Ishikawa (cell line): Measurements from ENCODE around the gene CDH23.

ENCODE experiments used
- CEBPB ChIP-seq: IDR thresholded peaks from 2 replicates; pipeline ENCODE4 v1.6.1; 2012
- CREB1 ChIP-seq: IDR thresholded peaks from 2 replicates; pipeline ENCODE4 v1.6.1; 2012; ENCODE audit warnings: low read depth
- EGR1 ChIP-seq: IDR thresholded peaks from 2 replicates; pipeline ENCODE4 v1.6.1; 2012
- EP300 ChIP-seq: IDR thresholded peaks from 2 replicates; pipeline ENCODE4 v1.6.1; 2012; ENCODE audit warnings: borderline replicate concordance
- FOXM1 ChIP-seq: IDR thresholded peaks from 2 replicates; pipeline ENCODE4 v1.6.1; 2012; ENCODE audit warnings: low read depth, borderline replicate concordance
- MAX ChIP-seq: IDR thresholded peaks from 2 replicates; pipeline ENCODE4 v1.6.1; 2012
- NFIC ChIP-seq: IDR thresholded peaks from 2 replicates; pipeline ENCODE4 v1.6.1; 2012
- RAD21 ChIP-seq: IDR thresholded peaks from 2 replicates; pipeline ENCODE4 v1.6.1; 2012; ENCODE audit warnings: low read depth
- REST ChIP-seq: IDR thresholded peaks from 2 replicates; pipeline ENCODE4 v1.6.1; 2012; ENCODE audit warnings: low read depth, mild to moderate bottlenecking
- TAF1 ChIP-seq: IDR thresholded peaks from 2 replicates; pipeline ENCODE4 v1.6.1; 2012; ENCODE audit warnings: low read depth, mild to moderate bottlenecking
- TCF12 ChIP-seq: IDR thresholded peaks from 2 replicates; pipeline ENCODE4 v1.6.1; 2012; ENCODE audit warnings: low read depth
- TEAD4 ChIP-seq: IDR thresholded peaks from 2 replicates; pipeline ENCODE4 v1.6.1; 2012
- USF1 ChIP-seq: IDR thresholded peaks from 2 replicates; pipeline ENCODE4 v1.6.1; 2012
- YY1 ChIP-seq: IDR thresholded peaks from 2 replicates; pipeline ENCODE4 v1.6.1; 2012; ENCODE audit warnings: low read depth
- ZBTB7A ChIP-seq: IDR thresholded peaks from 2 replicates; pipeline ENCODE4 v1.6.1; 2012; ENCODE audit warnings: low read depth

The CDH23 gene

GRCh38 chr10:71392791-71393781 lies 3.6 kb upstream of the CDH23 start:
- TF ChIP-seq TCF12 (no peak), ZBTB7A (no peak), FOXM1 (no peak), TEAD4 (no peak), EGR1 (no peak), CREB1 (no peak), CEBPB (no peak)

- TF ChIP-seq EP300 (no peak), TEAD4 (no peak)
Measured at GRCh38 chr10:71393841-71394475, 2.8 kb upstream of the CDH23 start.

GRCh38 chr10:71394926-71395562 lies 1.7 kb upstream of the CDH23 start:
- no peak for TF ChIP-seq TEAD4
- TF ChIP-seq YY1, result no peak
- no peak for TF ChIP-seq MAX
- no peak for TF ChIP-seq ZBTB7A
- no peak for TF ChIP-seq RAD21
- TF ChIP-seq NFIC, result no peak
- TF ChIP-seq TCF12, result no peak
- no peak for TF ChIP-seq CREB1
- TF ChIP-seq FOXM1, result no peak
- TF ChIP-seq TAF1, result no peak
- TF ChIP-seq REST, result no peak
- no peak for TF ChIP-seq EGR1
- no peak for TF ChIP-seq USF1
- TF ChIP-seq EP300, result no peak
- TF ChIP-seq CEBPB, result no peak

GRCh38 chr10:71395621-71396020 lies 1.1 kb upstream of the CDH23 start:
- TF ChIP-seq NFIC (no peak), RAD21 (no peak), EP300 (no peak), ZBTB7A (no peak), CREB1 (no peak), TEAD4 (no peak), CEBPB (no peak), YY1 (no peak)

- TF ChIP-seq ZBTB7A (no peak), RAD21 (peak; percentile 26; the same call in 1 of the 2 replicates), CEBPB (no peak)
Measured at GRCh38 chr10:71396084-71396710, 523 bp upstream of the CDH23 start.

GRCh38 chr10:71397296-71398212 lies 834 bp downstream of the CDH23 start:
- no peak for TF ChIP-seq EP300
- no peak for TF ChIP-seq NFIC
- TF ChIP-seq TAF1, result no peak
- no peak for TF ChIP-seq USF1
- no peak for TF ChIP-seq MAX
- TF ChIP-seq CREB1, result no peak
- TF ChIP-seq REST, result no peak
- TF ChIP-seq FOXM1, result no peak
